Gastrocnemius medialis (tissue), 4 donors: ENCODE measurements around the gene BSN. TPM values are rescaled to one million over a fixed set of nuclear protein-coding genes. Genes with fewer than 3 reads are reported as not detected.

Source experiments
- ATAC-seq, 2 donors: fragments of 150-250 bp; one replicate each; pipeline ENCODE4 v1.9.1; 2016
- DNase-seq, 2 donors: peaks; one replicate each; pipeline ENCODE4 v3.0.0-alpha.2; 2019
- H3K27ac ChIP-seq, 4 donors: fragments of 200-600 bp; sonication (generic); 1 replicate in 1 of 4; 2 replicates in 3 of 4; pipeline ENCODE4 v1.5.1; 2016 to 2018; ENCODE audit warnings: mild to moderate bottlenecking in 2 of 4, moderate library complexity in 1 of 4
- H3K27me3 ChIP-seq, 3 donors: fragments of 200-600 bp; sonication (generic) in 2 of 3; 1 replicate in 1 of 3; 2 replicates in 2 of 3; pipeline versions ENCODE4 v1.5.1 to v1.6.0; 2016 to 2019; ENCODE audit warnings: mild to moderate bottlenecking in 1 of 3, moderate library complexity in 1 of 3
- H3K36me3 ChIP-seq, 2 donors: fragments of 200-600 bp; sonication (generic) in 1 of 2; one replicate each; pipeline ENCODE4 v1.5.1; 2017 to 2018
- H3K4me1 ChIP-seq, 2 donors: fragments of 200-600 bp; sonication (generic) in 1 of 2; one replicate each; pipeline ENCODE4 v1.5.1; 2016 to 2017; ENCODE audit warnings: mild to moderate bottlenecking in 2 of 2
- H3K4me3 ChIP-seq, 4 donors: fragments of 200-600 bp; sonication (generic) in 3 of 4; 1 replicate in 1 of 4; 2 replicates in 3 of 4; pipeline ENCODE4 v1.5.1; 2016 to 2019; ENCODE audit warnings: mild to moderate bottlenecking in 2 of 4
- H3K9me3 ChIP-seq, 3 donors: fragments of 200-600 bp; sonication (generic) in 2 of 3; 1 replicate in 1 of 3; 2 replicates in 2 of 3; pipeline ENCODE4 v1.5.1; 2016 to 2019
- POLR2A ChIP-seq, 2 donors: fragments of 450-650 bp; IDR thresholded peaks; one replicate each; pipeline ENCODE4 v1.6.1; 2017; ENCODE audit warnings: antibody characterized with exemption in 2 of 2, mild to moderate bottlenecking in 2 of 2, moderate library complexity in 2 of 2
- in situ Hi-C, 4 donors: fragments of 200-750 bp; cut with MboI; loops; one replicate each; pipeline versions ENCODE4 v1.15.0 to v1.8.0; 2017; ENCODE audit warnings: low sequenced_read_pairs in 4 of 4
- intact Hi-C: fragments of 100-400 bp; cut with DNase I; formaldehyde crosslinking; loops from one replicate; pipeline ENCODE4 v1.15.1; 2023; ENCODE audit warnings: low total_unique reads
- total RNA-seq, 4 donors: library from RNA; depleted of rRNA; stranded (reverse); fragments of >200 nt; gene quantifications; one replicate each; pipeline versions ENCODE4 v1.1.0 to v1.2.3, GENCODE V29; 2016
- TF ChIP-seq, protein P1 (sequence below), 5 experiments: fragments of 450-650 bp in 3 of 5; fragments of 200-600 bp in 2 of 5; sonication (generic) in 2 of 5; IDR thresholded peaks in 4 of 5; conservative IDR thresholded peaks in 1 of 5; 1 replicate in 4 of 5; 2 replicates in 1 of 5; pipeline ENCODE4 v1.5.1; 2016 to 2019; ENCODE audit warnings: antibody characterized with exemption in 5 of 5, mild to moderate bottlenecking in 3 of 5, moderate library complexity in 3 of 5

BSN gene
- total RNA-seq, 4 donors from 2014 or later: 0.10 to 0.24 (median 0.21) TPM

- Histone ChIP-seq H3K9me3 (no peaks in the 10 kb centered on the region), H3K27ac (peak overlapping the region in 1 of 4 donors; percentile 96), H3K36me3 (peaks cover 0 to 36% of the 10 kb centered on the region in 2 donors), H3K4me3 (no peak overlapping the region), H3K27me3 (no peaks in the 10 kb centered on the region), H3K4me1 (peaks cover 36 to 44% of the 10 kb centered on the region in 2 donors)
- ATAC-seq (no peak), DNase-seq (peak in 1 of 2 donors; percentile 6)
- in situ Hi-C loops (no loop called here), intact Hi-C loops (no loop called here)
- TF ChIP-seq POLR2A (IDR thresholded peaks at IDR 0.05): no peak
- TF ChIP-seq, protein P1, sequence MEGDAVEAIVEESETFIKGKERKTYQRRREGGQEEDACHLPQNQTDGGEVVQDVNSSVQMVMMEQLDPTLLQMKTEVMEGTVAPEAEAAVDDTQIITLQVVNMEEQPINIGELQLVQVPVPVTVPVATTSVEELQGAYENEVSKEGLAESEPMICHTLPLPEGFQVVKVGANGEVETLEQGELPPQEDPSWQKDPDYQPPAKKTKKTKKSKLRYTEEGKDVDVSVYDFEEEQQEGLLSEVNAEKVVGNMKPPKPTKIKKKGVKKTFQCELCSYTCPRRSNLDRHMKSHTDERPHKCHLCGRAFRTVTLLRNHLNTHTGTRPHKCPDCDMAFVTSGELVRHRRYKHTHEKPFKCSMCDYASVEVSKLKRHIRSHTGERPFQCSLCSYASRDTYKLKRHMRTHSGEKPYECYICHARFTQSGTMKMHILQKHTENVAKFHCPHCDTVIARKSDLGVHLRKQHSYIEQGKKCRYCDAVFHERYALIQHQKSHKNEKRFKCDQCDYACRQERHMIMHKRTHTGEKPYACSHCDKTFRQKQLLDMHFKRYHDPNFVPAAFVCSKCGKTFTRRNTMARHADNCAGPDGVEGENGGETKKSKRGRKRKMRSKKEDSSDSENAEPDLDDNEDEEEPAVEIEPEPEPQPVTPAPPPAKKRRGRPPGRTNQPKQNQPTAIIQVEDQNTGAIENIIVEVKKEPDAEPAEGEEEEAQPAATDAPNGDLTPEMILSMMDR (IDR thresholded peaks at IDR 0.05 in 4 of 5, conservative IDR thresholded peaks at IDR 0.05 in 1 of 5): no peak
Measured at GRCh38 chr3:49511639-49512038, 42.6 kb upstream of the BSN start.

DNA sequence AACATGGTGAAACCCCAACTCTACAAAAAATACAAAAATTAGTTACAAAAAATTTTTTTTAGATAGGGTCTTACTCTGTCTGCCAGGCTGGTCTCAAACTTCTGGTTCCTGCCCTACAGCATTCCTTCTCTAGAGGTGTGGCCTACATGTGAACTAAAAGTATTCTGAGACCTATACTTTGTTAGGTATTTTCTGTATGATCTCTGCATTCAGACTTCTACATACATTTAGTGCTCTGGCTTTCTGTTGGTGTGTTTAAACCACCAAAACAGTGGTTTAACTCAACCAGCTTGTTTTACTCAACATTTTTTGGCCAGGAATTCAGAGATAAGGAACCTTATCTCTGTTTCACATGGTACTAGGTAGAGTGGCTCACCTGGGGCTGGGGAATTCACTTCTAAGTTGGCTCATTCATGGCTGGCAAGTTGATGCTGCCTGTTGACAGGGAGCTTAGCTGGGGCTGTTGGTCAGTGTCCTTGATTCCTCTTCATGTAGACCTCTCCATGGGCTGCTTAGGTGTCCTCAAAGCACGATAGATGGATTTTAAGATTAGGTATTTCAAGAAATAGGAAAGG lies 41.4 kb upstream of the BSN start:
- peaks cover 42 to 48% of the 10 kb centered on the region in 2 donors for H3K4me1 ChIP-seq
- DNase-seq (no peak), ATAC-seq (no peak)
- peak overlapping the region in 3 of 4 donors; percentile 30 to 84 (median 59) for H3K27ac ChIP-seq
- H3K9me3 ChIP-seq: no peaks in the 10 kb centered on the region
- peaks cover 0 to 36% of the 10 kb centered on the region in 2 donors for H3K36me3 ChIP-seq
- no peak overlapping the region for H3K4me3 ChIP-seq
- no peaks in the 10 kb centered on the region for H3K27me3 ChIP-seq
- in situ Hi-C loops (no loop called here), intact Hi-C loops (no loop called here)
- TF ChIP-seq, protein P1 (IDR thresholded peaks at IDR 0.05 in 4 of 5, conservative IDR thresholded peaks at IDR 0.05 in 1 of 5): no peak
- TF ChIP-seq POLR2A (IDR thresholded peaks at IDR 0.05): no peak

DNA sequence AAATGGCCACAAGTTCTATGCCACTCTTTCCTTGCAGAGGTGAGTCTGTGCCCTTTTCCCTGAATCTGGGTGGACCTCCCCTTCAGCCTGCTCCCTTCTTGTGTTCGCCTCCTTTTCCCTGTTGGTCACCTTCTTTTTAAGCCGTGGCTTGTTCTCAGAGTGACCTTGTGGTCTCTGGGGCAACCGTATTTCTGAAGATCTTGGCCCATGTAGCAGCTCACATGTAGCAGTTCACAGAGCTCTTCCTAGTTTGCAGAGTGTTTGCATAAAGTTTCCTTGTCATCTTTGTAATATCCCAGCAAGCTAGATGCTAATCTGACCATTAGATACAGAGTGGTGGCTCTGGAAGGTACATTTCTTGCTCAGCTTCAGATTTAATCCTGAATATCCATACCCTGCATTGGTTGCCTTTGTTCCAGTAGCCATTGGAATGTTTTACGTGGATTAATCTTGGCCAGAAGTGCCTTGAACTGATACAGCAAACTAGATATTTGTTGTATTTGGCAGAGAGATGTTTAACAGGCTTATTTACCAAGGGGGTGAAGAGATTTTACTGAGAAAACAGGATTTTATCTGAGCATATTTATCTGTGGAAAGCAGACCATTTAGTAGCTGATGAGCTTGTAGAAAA lies 40.7 kb upstream of the BSN start:
- in situ Hi-C loops: no loop called here

GRCh38 chr3:49518016-49518415 lies 36.3 kb upstream of the BSN start:
- H3K36me3 ChIP-seq: peaks cover 0 to 14% of the 10 kb centered on the region in 2 donors
- in situ Hi-C loops: no loop called here
- peak in 1 of 2 donors; percentile 62 for DNase-seq
- peak; percentile 68 to 77 for ATAC-seq
- peak overlapping the region; percentile 67 to 84 (median 79) for H3K27ac ChIP-seq
- H3K4me1 ChIP-seq: peaks cover 56% of the 10 kb centered on the region in 2 donors
- no peak overlapping the region for H3K4me3 ChIP-seq
- no peaks in the 10 kb centered on the region for H3K27me3 ChIP-seq
- intact Hi-C loops: loop anchor here (5.0 kb wide), 1 partner anchor 61 kb away; no protein-coding TSS in a partner anchor
- no peak for TF ChIP-seq POLR2A (IDR thresholded peaks at IDR 0.05)
- TF ChIP-seq, protein P1 (IDR thresholded peaks at IDR 0.05 in 4 of 5, conservative IDR thresholded peaks at IDR 0.05 in 1 of 5): no peak
- no peaks in the 10 kb centered on the region for H3K9me3 ChIP-seq

More for the DNA sequence above, 40.7 kb upstream of the BSN start:
- peaks cover 49 to 55% of the 10 kb centered on the region in 2 donors for H3K4me1 ChIP-seq
- H3K36me3 ChIP-seq: peaks cover 0 to 36% of the 10 kb centered on the region in 2 donors
- DNase-seq: no peak
- intact Hi-C loops: no loop called here
- H3K9me3 ChIP-seq: no peaks in the 10 kb centered on the region
- no peaks in the 10 kb centered on the region for H3K27me3 ChIP-seq
- TF ChIP-seq, protein P1 (IDR thresholded peaks at IDR 0.05 in 4 of 5, conservative IDR thresholded peaks at IDR 0.05 in 1 of 5): no peak
- no peak for TF ChIP-seq POLR2A (IDR thresholded peaks at IDR 0.05)
- no peak overlapping the region for H3K4me3 ChIP-seq
- ATAC-seq: no peak
- H3K27ac ChIP-seq: peak overlapping the region; percentile 9 to 84 (median 44)
